ENCODE measurements around the gene LRP1. TPM values are rescaled to one million over a fixed set of nuclear protein-coding genes. Genes with fewer than 3 reads are reported as not detected.

Gene LRP1
- total and polyA plus RNA-seq, 2 of the 13 experiments (the other 11 are each of a cell fraction or from before 2014, with no cell fraction given) = 14.7 to 30.8 TPM

DNA sequence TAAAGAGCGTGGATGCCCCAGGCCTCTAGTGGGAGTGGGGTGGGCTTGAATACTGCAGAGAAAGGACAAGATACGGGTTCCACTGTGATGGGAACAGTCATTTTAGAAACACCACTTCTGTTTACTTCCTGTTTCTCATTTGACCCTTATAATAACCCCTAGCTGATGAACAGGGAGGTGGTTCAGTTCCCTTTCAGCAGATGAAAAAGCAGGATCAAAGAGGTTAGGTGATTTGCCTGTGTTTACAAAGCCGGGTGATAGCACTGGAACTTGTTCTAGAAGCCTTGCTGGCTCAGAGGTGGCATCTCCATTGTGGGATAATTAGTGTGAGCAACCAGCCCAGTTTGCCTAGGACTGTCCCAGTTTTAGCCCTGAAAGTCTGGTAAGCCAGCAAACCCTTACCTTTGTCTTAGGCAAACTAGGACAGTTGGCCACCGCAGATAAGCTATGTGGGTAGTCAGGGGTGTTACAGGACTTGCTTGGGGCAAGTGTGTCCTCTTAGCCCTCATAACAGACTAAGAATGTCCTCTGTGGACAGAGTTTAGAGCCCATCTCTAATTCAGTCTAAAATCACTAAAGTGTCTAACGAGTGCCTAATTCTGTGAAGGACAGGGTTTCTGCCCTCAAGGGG, 26.6 kb downstream of the LRP1 start:
- Histone ChIP-seq H3K79me2 (ENCODE audit: insufficient read depth, low read length) (peaks cover 3% of the 10 kb centered on the region), H3K27me3 (ENCODE audit: control insufficient read depth in 1 of 2, insufficient read depth in 2 of 2, low read length in 2 of 2) (no peaks in the 10 kb centered on the region), H3K9ac (ENCODE audit: insufficient read depth, low read depth, low read length) (no peak overlapping the region), H4K20me1 (ENCODE audit: insufficient read depth, low read length) (no peaks in the 10 kb centered on the region; the same call in 1 of the 2 replicates), H3K36me3 (replicated peaks in 1 of 2; ENCODE audit: control insufficient read depth in 1 of 2, insufficient read depth in 2 of 2, low read length in 2 of 2) (peaks cover 49 to 64% of the 10 kb centered on the region in 2 experiments), H3K4me1 (ENCODE audit: insufficient read depth, low read length) (peaks cover 58% of the 10 kb centered on the region), H2AFZ (ENCODE audit: low read length) (no peak overlapping the region), H3K27ac (ENCODE audit: extremely low read length, insufficient read depth, low read length) (no peak overlapping the region), H3K9me3 (ENCODE audit: low read length) (no peaks in the 10 kb centered on the region), H3K4me2 (ENCODE audit: low read depth, low read length) (no peak overlapping the region; the same call in 1 of the 2 replicates), H3K4me3 (replicated peaks in 1 of 3; ENCODE audit: insufficient read depth in 1 of 3, low read depth in 2 of 3, low read length in 3 of 3) (no peak overlapping the region)
- in situ Hi-C loops (cut with HindIII; ENCODE audit: extremely low pct_ligation_motif_present, low pct_unique_long_range_greater_than_20kb) = no loop called here
- ChIA-PET POLR2A (interaction anchor here (11.4 kb wide), 1 partner anchor 23 kb away, joined by 827 read pairs; the partner anchor contains the start of gene LRP1), CTCF (ENCODE audit: low intra/inter-chr PET ratio, low total read pairs) (no interaction called here)
- no TSS peak for BruUV-seq (replicated peaks)
- DNase-seq (ENCODE audit: low spot score) = peak; percentile 67
- FAIRE-seq = no peak
- 79% methylated on average over 5 of the region's 5 CpGs for WGBS (ENCODE audit: low lambda C conversion rate)
- intact Hi-C loops (cut with micrococcal nuclease; ENCODE audit: unreplicated experiment) = no loop called here
- no peak for ATAC-seq
- TF ChIP-seq SOX13 (IDR thresholded peaks at IDR 0.05) (no peak), SOX13 (CRISPR knock-in tag; conservative IDR thresholded peaks at IDR 0.05 in 1 of 2, IDR thresholded peaks at IDR 0.05 in 1 of 2) (peak in 1 of 2 experiments; percentile 70; a peak in 2 of 4 replicates), HIVEP1 (CRISPR knock-in tag; IDR thresholded peaks at IDR 0.05) (no peak), KAT2B (IDR thresholded peaks at IDR 0.05; ENCODE audit: borderline replicate concordance, low read depth, low read length) (no peak), ZNF75D (CRISPR knock-in tag; IDR thresholded peaks at IDR 0.05; ENCODE audit: borderline replicate concordance) (no peak), HES4 (CRISPR knock-in tag; IDR thresholded peaks at IDR 0.05; ENCODE audit: borderline replicate concordance) (no peak), SOX6 (IDR thresholded peaks at IDR 0.05) (no peak), SOX6 (CRISPR knock-in tag; IDR thresholded peaks at IDR 0.05) (peak; percentile 55; the same call in 1 of the 2 replicates), KLF11 (CRISPR knock-in tag; IDR thresholded peaks at IDR 0.05) (no peak), NCOA1 (CRISPR knock-in tag; IDR thresholded peaks at IDR 0.05) (no peak), MEIS2 (CRISPR knock-in tag; IDR thresholded peaks at IDR 0.05) (no peak), DPF2 (CRISPR knock-in tag; IDR thresholded peaks at IDR 0.05; ENCODE audit: borderline replicate concordance, low read depth) (no peak), ZNF431 (CRISPR knock-in tag; IDR thresholded peaks at IDR 0.05; ENCODE audit: borderline replicate concordance, low read depth) (no peak), NFYC (CRISPR knock-in tag; IDR thresholded peaks at IDR 0.05) (no peak), ZNF609 (CRISPR knock-in tag; IDR thresholded peaks at IDR 0.05; ENCODE audit: borderline replicate concordance) (peak; percentile 43; the same call in 1 of the 2 replicates), TCF7 (IDR thresholded peaks at IDR 0.05; ENCODE audit: low read depth) (peak; percentile 87), BRD4 (CRISPR knock-in tag; IDR thresholded peaks at IDR 0.05) (no peak)
- TF ChIP-seq, protein P1, sequence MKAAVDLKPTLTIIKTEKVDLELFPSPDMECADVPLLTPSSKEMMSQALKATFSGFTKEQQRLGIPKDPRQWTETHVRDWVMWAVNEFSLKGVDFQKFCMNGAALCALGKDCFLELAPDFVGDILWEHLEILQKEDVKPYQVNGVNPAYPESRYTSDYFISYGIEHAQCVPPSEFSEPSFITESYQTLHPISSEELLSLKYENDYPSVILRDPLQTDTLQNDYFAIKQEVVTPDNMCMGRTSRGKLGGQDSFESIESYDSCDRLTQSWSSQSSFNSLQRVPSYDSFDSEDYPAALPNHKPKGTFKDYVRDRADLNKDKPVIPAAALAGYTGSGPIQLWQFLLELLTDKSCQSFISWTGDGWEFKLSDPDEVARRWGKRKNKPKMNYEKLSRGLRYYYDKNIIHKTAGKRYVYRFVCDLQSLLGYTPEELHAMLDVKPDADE (CRISPR knock-in tag; IDR thresholded peaks at IDR 0.05) = no peak
- TF ChIP-seq, protein P2, sequence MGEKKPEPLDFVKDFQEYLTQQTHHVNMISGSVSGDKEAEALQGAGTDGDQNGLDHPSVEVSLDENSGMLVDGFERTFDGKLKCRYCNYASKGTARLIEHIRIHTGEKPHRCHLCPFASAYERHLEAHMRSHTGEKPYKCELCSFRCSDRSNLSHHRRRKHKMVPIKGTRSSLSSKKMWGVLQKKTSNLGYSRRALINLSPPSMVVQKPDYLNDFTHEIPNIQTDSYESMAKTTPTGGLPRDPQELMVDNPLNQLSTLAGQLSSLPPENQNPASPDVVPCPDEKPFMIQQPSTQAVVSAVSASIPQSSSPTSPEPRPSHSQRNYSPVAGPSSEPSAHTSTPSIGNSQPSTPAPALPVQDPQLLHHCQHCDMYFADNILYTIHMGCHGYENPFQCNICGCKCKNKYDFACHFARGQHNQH (CRISPR knock-in tag; IDR thresholded peaks at IDR 0.05) = 0 out of 2 replicates have a peak, but pooled peaks have one; percentile 19

Data from HepG2 (cell line).